Tibial nerve (tissue), 4 donors: ENCODE data around the gene C18orf63. TPM values are rescaled to one million over a fixed set of nuclear protein-coding genes. Genes with fewer than 3 reads are reported as not detected.
"Not testable (repeated sequence)": the region's sequence is repeated elsewhere in the genome, so short reads cannot be mapped to it uniquely, and the experiment has no call there.

ENCODE experiments used
- DNase-seq, 2 donors: peaks; one replicate each; pipeline ENCODE4 v3.0.0-alpha.2; 2019; ENCODE audit warnings: low spot score in 2 of 2
- H3K27ac ChIP-seq, 4 donors: fragments of 200-600 bp; sonication (generic) in 3 of 4; one replicate each; pipeline ENCODE4 v1.5.1; 2017 to 2019; ENCODE audit warnings: mild to moderate bottlenecking in 1 of 4
- H3K27me3 ChIP-seq, 2 donors: fragments of 200-600 bp; sonication (generic) in 1 of 2; one replicate each; pipeline versions ENCODE4 v1.5.1 to v1.6.0; 2017 to 2019
- H3K36me3 ChIP-seq, 3 donors: fragments of 200-600 bp; sonication (generic); one replicate each; pipeline ENCODE4 v1.5.1; 2018 to 2019
- H3K4me1 ChIP-seq, 4 donors: fragments of 200-600 bp; sonication (generic) in 3 of 4; one replicate each; pipeline ENCODE4 v1.5.1; 2017 to 2019
- H3K4me3 ChIP-seq, 4 donors: fragments of 200-600 bp; sonication (generic) in 3 of 4; one replicate each; pipeline ENCODE4 v1.5.1; 2017 to 2019; ENCODE audit warnings: mild to moderate bottlenecking in 1 of 4, moderate library complexity in 1 of 4
- H3K9me3 ChIP-seq, 4 donors: fragments of 200-600 bp; sonication (generic) in 3 of 4; one replicate each; pipeline ENCODE4 v1.5.1; 2017 to 2019
- EP300 ChIP-seq, 2 donors: sonication (generic); formaldehyde crosslinking; IDR thresholded peaks; one replicate each; pipeline ENCODE4 v1.6.1; 2017; ENCODE audit warnings: antibody characterized with exemption in 2 of 2, mild to moderate bottlenecking in 1 of 2
- POLR2A ChIP-seq, 2 donors: fragments of 450-650 bp; IDR thresholded peaks; one replicate each; pipeline ENCODE4 v1.6.1; 2017; ENCODE audit warnings: antibody characterized with exemption in 2 of 2, mild to moderate bottlenecking in 2 of 2, moderate library complexity in 2 of 2
- WGBS, 2 donors: methylation state at CpG; one replicate each; pipeline ENCODE4 v1.1.5; 2018; 5-methylcytosine and 5-hydroxymethylcytosine counted together
- total RNA-seq, 4 donors: library from RNA; depleted of rRNA; stranded (reverse); fragments of >200 nt; gene quantifications; one replicate each; pipeline ENCODE4 v1.1.0, GENCODE V29; 2016
- TF ChIP-seq, protein P1 (sequence below), 5 experiments: fragments of 200-600 bp in 3 of 5; fragments of 450-650 bp in 2 of 5; sonication (generic) in 3 of 5; IDR thresholded peaks; one replicate each; pipeline ENCODE4 v1.5.1; 2016 to 2019; ENCODE audit warnings: antibody characterized with exemption in 5 of 5, mild to moderate bottlenecking in 3 of 5, moderate library complexity in 2 of 5

C18orf63 gene
- total RNA-seq, 4 donors from 2014 or later = not detected

- peak overlapping the region in 3 of 4 donors; percentile 80 to 87 (median 82) for H3K27ac ChIP-seq
- H3K36me3 ChIP-seq = no peaks in the 10 kb centered on the region
- WGBS, 2 donors = 21 to 31% methylated on average over 39 to 49 of the region's 57 CpGs
- peaks cover 0 to 56% (median 23%) of the 10 kb centered on the region in 4 donors for H3K4me1 ChIP-seq
- TF ChIP-seq EP300 (IDR thresholded peaks at IDR 0.05) = no peak
- TF ChIP-seq, protein P1, sequence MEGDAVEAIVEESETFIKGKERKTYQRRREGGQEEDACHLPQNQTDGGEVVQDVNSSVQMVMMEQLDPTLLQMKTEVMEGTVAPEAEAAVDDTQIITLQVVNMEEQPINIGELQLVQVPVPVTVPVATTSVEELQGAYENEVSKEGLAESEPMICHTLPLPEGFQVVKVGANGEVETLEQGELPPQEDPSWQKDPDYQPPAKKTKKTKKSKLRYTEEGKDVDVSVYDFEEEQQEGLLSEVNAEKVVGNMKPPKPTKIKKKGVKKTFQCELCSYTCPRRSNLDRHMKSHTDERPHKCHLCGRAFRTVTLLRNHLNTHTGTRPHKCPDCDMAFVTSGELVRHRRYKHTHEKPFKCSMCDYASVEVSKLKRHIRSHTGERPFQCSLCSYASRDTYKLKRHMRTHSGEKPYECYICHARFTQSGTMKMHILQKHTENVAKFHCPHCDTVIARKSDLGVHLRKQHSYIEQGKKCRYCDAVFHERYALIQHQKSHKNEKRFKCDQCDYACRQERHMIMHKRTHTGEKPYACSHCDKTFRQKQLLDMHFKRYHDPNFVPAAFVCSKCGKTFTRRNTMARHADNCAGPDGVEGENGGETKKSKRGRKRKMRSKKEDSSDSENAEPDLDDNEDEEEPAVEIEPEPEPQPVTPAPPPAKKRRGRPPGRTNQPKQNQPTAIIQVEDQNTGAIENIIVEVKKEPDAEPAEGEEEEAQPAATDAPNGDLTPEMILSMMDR (IDR thresholded peaks at IDR 0.05) = peak in 1 of 5 experiments; percentile 9
- no peak for DNase-seq
- H3K9me3 ChIP-seq = no peaks in the 10 kb centered on the region
- H3K4me3 ChIP-seq = peak overlapping the region; percentile 84 to 100 (median 93)
- H3K27me3 ChIP-seq = no peaks in the 10 kb centered on the region
Measured at GRCh38 chr18:74290794-74291471, 24.7 kb upstream of the C18orf63 start.

DNA sequence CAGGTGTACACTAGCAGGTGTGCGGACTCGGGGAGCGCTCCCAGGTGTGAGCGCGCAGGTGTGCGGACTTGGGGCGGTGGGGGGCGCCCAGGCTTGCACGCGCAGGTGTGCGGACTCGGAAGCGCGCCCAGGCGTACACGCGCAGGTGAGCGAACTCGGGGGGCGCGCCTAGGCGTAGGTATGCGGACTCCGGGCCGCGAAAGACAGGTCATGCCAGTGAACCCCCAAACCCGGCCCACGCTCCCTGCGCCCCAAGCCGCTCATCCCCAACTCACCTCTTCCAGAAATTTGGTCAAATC, 24.2 kb upstream of the C18orf63 start:
- Histone ChIP-seq H3K9me3 (no peaks in the 10 kb centered on the region), H3K27ac (peak overlapping the region; percentile 46 to 87 (median 81)), H3K4me1 (peaks cover 0 to 51% (median 21%) of the 10 kb centered on the region in 4 donors), H3K27me3 (no peaks in the 10 kb centered on the region), H3K36me3 (no peaks in the 10 kb centered on the region), H3K4me3 (peak overlapping the region; percentile 84 to 100 (median 93))
- DNase-seq = no peak
- TF ChIP-seq, protein P1 (IDR thresholded peaks at IDR 0.05) = no peak
- no peak for TF ChIP-seq EP300 (IDR thresholded peaks at IDR 0.05)
- 0 to 1% methylated on average over 15 to 16 of the region's 30 CpGs for WGBS, 2 donors

GRCh38 chr18:74291771-74292540, 23.7 kb upstream of the C18orf63 start, which contains the start of gene CYB5A:
Gene CYB5A (minus strand): TSS chr18:74291963. CDS start chr18:74291875, 88 bp downstream.
- Histone ChIP-seq H3K27ac (peak within 1 kb of the TSS; percentile 46 to 87 (median 81)), H3K4me3 (peak within 1 kb of the TSS; percentile 84 to 100 (median 93))
- WGBS, 2 donors = 0 to 5% methylated on average over 29 to 59 of the region's 68 CpGs

GRCh38 chr18:74292541-74292858, 23.1 kb upstream of the C18orf63 start:
- TF ChIP-seq POLR2A (IDR thresholded peaks at IDR 0.05) = no peak
- TF ChIP-seq, protein P1 (IDR thresholded peaks at IDR 0.05) = no peak
- H3K27me3 ChIP-seq = no peaks in the 10 kb centered on the region
- peaks cover 0 to 42% (median 12%) of the 10 kb centered on the region in 4 donors for H3K4me1 ChIP-seq
- DNase-seq = no peak
- 2 to 11% methylated on average over 4 of the region's 4 CpGs for WGBS, 2 donors
- H3K9me3 ChIP-seq = no peaks in the 10 kb centered on the region
- H3K36me3 ChIP-seq = no peaks in the 10 kb centered on the region
- peak overlapping the region; percentile 84 to 100 (median 93) for H3K4me3 ChIP-seq
- H3K27ac ChIP-seq = peak overlapping the region; percentile 28 to 87 (median 73)

More at GRCh38 chr18:74291771-74292540, 23.7 kb upstream of the C18orf63 start, which contains the start of gene CYB5A:
- peak; percentile 97 to 98 for DNase-seq
- Histone ChIP-seq H3K36me3 (no peaks in the 10 kb centered on the region), H3K27me3 (no peaks in the 10 kb centered on the region), H3K9me3 (no peaks in the 10 kb centered on the region), H3K4me1 (peaks cover 0 to 47% (median 16%) of the 10 kb centered on the region in 4 donors)
- TF ChIP-seq POLR2A (IDR thresholded peaks at IDR 0.05) (peak in 1 of 2 donors; percentile 62), EP300 (IDR thresholded peaks at IDR 0.05) (peak; percentile 66 to 80)
- TF ChIP-seq, protein P1 (IDR thresholded peaks at IDR 0.05) = peak in 1 of 5 experiments; percentile 36

- not testable (repeated sequence) for H3K4me3 ChIP-seq, H3K36me3 ChIP-seq, DNase-seq, H3K9me3 ChIP-seq, H3K27me3 ChIP-seq
- Histone ChIP-seq H3K4me1 (peaks cover 0 to 39% (median 11%) of the 10 kb centered on the region in 4 donors), H3K27ac (peak overlapping the region in 1 of 4 donors; percentile 87)
- 89 to 91% methylated on average over 3 of the region's 3 CpGs for WGBS, 2 donors
Measured at GRCh38 chr18:74292982-74293381, 22.7 kb upstream of the C18orf63 start.
